MG63 (cell line): Measurements from ENCODE around the gene M1AP. TPM values are rescaled to one million over a fixed set of nuclear protein-coding genes. Genes with fewer than 3 reads are reported as not detected.
"Not testable (repeated sequence)": the region's sequence is repeated elsewhere in the genome, so short reads cannot be mapped to it uniquely, and the experiment has no call there.

ENCODE experiments used
- DNase-seq: peaks from one replicate; pipeline ENCODE4 v3.0.0-alpha.2; 2020
- H3K27me3 ChIP-seq: fragments of 250-450 bp; sonication (Bioruptor Pico); 2 replicates; pipeline ENCODE4 v1.5.1; 2020; ENCODE audit warnings: mild to moderate bottlenecking, moderate library complexity
- H3K36me3 ChIP-seq: fragments of 250-450 bp; sonication (Bioruptor Pico); 2 replicates; pipeline ENCODE4 v1.5.1; 2020; ENCODE audit warnings: mild to moderate bottlenecking, moderate library complexity
- H3K4me3 ChIP-seq: fragments of 250-450 bp; sonication (Bioruptor Pico); 2 replicates; pipeline ENCODE4 v1.5.1; 2020; ENCODE audit warnings: mild to moderate bottlenecking, moderate library complexity
- H3K9me3 ChIP-seq: fragments of 250-450 bp; sonication (Bioruptor Pico); 2 replicates; pipeline ENCODE4 v1.5.1; 2020; ENCODE audit warnings: mild to moderate bottlenecking, moderate library complexity
- total RNA-seq: library from RNA; depleted of rRNA; stranded (reverse); fragments of >200 nt; shearing (Covaris generic); gene quantifications from 2 replicates; pipeline ENCODE4 v1.2.3, GENCODE V29; 2014; ENCODE audit warnings: low replicate concordance

Gene M1AP
- total RNA-seq, 1 experiment from 2014 or later, result not detected

DNA sequence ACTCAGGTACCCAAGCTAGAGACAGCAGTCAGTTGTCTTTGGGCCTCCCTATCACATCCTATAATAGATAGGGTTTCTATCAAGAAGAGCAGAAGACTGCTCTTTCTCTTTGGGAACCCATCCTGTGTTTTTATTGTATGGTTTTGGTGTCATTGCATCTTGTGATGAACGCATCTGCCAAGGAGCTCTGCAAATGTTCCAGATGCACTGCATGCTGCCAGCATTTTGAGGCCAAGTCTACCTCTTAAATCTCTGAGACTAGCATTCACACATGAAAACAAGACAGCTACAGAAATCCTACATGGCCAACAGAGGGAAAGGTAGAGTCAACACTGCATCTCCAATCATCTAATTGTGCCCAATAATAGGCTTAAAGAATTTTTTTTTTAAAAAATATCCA lies 20.0 kb upstream of the M1AP start:
- Histone ChIP-seq H3K36me3 (no peaks in the 10 kb centered on the region), H3K27me3 (no peaks in the 10 kb centered on the region), H3K9me3 (no peaks in the 10 kb centered on the region), H3K4me3 (no peak overlapping the region)
- DNase-seq, result no peak

DNA sequence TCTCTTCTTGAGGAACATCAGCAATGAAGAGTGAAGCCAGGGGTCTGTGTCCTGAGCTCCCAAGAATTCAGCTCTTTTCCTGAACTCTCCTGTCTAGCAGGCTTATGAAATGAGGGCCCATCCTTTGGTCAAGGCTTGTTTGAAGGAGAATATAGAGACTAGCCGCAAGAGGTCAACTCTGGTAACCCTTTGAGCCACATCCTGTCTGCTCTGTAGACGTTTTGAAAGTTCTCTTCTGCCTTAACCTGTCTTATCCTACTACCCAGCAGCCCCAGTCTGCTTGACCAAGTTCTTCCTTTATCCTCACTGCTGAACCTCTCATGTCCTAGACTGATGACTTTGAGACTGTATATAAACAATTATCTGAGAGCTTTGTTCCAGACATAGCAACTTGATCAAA lies 11.3 kb upstream of the M1AP start:
- no peak for DNase-seq

DNA sequence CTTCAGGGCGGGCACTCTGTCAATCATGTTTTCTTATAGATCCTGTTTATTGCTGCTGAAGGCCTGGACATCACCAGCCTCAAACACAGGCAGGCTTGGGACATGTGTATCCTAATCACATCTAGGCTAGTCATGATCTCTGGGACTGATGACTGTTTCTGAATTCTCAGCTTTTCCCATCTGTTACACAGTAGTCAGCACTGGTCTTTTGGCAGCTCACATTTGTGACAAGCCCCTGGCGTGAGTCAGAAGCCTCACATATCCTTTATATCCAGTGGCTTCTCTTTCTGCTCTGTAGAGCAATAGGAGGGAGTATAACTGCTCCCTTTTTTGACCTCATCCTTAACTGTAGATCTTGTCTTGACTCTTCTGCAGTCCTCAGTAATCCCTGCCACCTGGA lies 10.4 kb upstream of the M1AP start:
- no peaks in the 10 kb centered on the region for H3K27me3 ChIP-seq
- no peaks in the 10 kb centered on the region for H3K9me3 ChIP-seq
- no peak overlapping the region for H3K4me3 ChIP-seq
- DNase-seq, result peak; percentile 76
- H3K36me3 ChIP-seq, result no peaks in the 10 kb centered on the region

More for the DNA sequence above, 11.3 kb upstream of the M1AP start:
- H3K36me3 ChIP-seq, result no peaks in the 10 kb centered on the region
- no peaks in the 10 kb centered on the region for H3K9me3 ChIP-seq
- H3K4me3 ChIP-seq, result no peak overlapping the region
- no peaks in the 10 kb centered on the region for H3K27me3 ChIP-seq

DNA sequence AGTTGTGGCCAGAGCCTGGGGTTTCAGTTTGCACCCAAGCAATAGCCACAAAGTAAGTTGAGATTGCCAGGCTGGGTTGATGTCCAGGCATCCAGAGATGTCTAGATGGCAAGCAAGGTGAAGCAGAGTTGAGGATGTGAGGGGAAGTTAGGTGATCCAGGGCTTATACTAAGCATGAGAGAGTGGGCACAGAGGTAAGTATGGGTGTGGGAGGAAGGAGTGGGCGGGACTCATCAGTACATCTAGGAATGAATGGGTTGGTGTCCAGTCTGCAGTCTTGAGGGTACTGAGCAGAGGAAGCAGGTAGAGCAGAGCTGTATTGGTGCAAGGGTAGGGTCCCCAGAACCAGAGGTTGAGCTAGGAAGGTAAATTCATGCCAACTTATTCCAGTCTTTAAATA lies 7.4 kb upstream of the M1AP start:
- H3K27me3 ChIP-seq, result no peaks in the 10 kb centered on the region
- H3K36me3 ChIP-seq, result no peaks in the 10 kb centered on the region
- no peak for DNase-seq
- no peak overlapping the region for H3K4me3 ChIP-seq
- H3K9me3 ChIP-seq, result no peaks in the 10 kb centered on the region

DNA sequence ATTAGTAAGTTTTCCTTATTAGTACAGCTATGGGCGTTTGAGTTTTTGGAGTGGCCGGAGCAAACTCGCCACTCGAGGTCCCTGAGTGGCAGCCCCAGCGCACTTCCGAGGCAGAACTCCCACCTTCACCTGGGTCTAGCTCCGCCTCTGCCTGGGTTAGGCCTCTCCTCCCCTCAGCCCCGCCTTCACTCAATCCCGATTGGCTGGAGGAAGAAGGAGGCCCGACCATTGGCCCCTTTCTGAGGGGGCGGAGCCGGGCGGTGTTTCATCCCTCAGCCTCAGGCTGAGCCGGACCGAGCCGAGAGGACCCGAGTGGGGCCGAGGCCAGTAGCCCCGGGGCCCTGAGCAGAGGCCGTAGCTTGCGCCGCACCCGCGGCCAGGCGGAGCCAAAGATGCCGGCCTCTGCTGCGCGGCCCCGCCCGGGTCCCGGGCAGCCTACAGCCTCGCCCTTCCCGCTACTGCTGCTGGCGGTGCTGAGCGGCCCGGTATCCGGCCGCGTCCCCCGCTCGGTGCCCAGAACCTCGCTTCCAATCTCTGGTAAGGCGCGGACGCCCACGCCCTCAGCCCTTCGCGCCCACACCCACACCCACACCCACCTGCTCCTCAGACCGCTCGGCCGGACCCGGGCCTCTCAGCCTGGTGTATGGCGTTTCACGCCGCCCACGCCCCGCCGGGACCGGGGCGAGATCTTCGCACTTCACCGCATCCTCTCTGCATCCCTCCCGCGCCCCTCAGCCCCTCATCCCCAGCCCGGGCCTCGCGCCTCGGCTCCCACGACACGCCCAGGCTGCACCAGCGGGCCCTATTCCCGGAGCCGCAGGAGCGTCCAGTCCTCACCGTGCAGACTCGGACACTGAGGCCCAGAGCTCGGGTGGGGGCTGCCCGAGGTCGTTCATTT lies 6.1 kb upstream of the M1AP start, which contains the start of gene SEMA4F:
TSS of gene SEMA4F (plus strand) at position 263 of the 898 bp plus-strand sequence. CDS start at position 393, 130 bp downstream.
- no peaks in the 10 kb centered on the region for H3K36me3 ChIP-seq
- H3K27me3 ChIP-seq, result no peaks in the 10 kb centered on the region
- H3K4me3 ChIP-seq, result peak within 1 kb of the TSS; percentile 62
- peak; percentile 97 for DNase-seq
- no peaks in the 10 kb centered on the region for H3K9me3 ChIP-seq

DNA sequence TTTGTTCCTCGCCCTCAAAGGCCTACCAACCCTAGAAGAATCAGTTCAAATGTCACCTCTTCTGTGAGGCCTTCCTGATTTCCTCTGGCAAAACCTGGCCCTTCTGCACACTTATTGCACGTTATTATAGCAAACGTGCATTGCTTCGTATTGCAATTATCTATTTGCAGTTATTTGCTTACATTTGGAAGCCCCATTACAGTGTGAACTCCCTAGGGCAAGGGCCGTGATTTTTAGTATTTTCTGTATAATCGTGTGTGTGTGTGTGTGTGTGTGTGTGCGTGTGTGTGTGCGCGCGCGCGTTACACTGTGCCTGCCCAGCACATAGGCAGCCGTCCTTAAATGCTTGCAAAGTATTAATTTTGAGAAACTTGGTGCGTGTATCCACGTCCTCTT lies 5.5 kb upstream of the M1AP start:
- H3K27me3 ChIP-seq, result no peaks in the 10 kb centered on the region
- H3K36me3 ChIP-seq, result no peaks in the 10 kb centered on the region
- H3K9me3 ChIP-seq, result no peaks in the 10 kb centered on the region
- no peak for DNase-seq
- peak overlapping the region; percentile 62 for H3K4me3 ChIP-seq

DNA sequence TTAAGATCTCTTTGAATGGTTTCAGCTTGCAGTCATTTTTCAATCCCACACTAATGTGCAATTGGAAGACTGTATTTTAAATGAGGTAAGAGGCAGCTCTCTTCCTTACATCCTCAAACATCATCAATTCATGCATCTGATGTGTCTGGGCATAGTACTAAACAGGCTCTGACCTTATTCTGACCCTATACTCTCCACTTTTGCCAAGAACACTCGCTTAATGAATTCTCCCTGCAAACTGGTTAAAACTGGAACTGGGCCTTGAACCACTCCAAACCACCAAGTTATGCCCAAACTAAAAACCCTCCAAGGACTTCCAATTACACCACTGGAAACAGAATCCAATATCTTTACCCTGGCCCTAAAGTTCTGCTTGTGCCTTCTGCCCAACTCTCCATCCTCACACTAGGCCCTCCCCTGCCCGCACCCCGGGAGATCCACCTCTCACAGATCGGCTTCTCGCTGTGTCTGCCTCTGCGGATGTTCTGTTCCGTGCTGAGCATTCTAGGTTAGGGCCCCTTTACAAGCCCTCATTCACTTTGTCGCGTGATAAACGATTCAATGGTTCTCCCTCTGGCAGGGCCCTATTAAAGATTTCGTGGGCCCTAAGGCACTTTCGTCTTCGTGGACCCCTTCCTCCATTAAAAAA lies 1.2 kb downstream of the M1AP start:
- Histone ChIP-seq H3K36me3 (no peaks in the 10 kb centered on the region), H3K27me3 (no peaks in the 10 kb centered on the region), H3K4me3 (no peak overlapping the region), H3K9me3 (no peaks in the 10 kb centered on the region)
- no peak for DNase-seq

- no peaks in the 10 kb centered on the region for H3K27me3 ChIP-seq
- H3K9me3 ChIP-seq, result no peaks in the 10 kb centered on the region
- H3K4me3 ChIP-seq, result no peak overlapping the region
- no peaks in the 10 kb centered on the region for H3K36me3 ChIP-seq
- DNase-seq, result no peak
Observed at GRCh38 chr2:74646201-74646600, 1.9 kb downstream of the M1AP start.

DNA sequence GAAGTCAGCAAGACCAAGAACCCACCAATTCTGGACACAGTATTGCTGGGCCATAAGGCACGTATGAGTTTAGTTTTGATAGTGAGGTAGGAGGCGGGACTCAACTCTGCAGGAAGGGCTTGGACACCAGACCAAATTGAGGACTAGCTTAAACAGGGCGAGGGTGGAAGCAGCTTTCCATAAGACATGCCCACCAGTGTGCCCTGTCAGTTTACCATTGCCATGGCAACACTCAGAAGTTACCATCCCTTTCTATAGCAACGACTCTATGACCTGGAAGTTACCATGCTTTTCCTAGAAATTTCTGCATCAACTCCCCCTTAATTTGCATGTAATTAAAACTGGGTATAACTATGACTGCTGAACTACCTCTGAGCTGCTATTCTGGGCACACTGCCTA lies 2.8 kb downstream of the M1AP start:
- DNase-seq, result no peak
- H3K4me3 ChIP-seq, result no peak overlapping the region
- H3K36me3 ChIP-seq, result no peaks in the 10 kb centered on the region
- H3K9me3 ChIP-seq, result no peaks in the 10 kb centered on the region
- H3K27me3 ChIP-seq, result no peaks in the 10 kb centered on the region

- Histone ChIP-seq H3K36me3 (no peaks in the 10 kb centered on the region), H3K9me3 (no peaks in the 10 kb centered on the region), H3K4me3 (no peak overlapping the region), H3K27me3 (no peaks in the 10 kb centered on the region)
- no peak for DNase-seq
Observed at GRCh38 chr2:74639550-74639949, 8.6 kb downstream of the M1AP start.

DNA sequence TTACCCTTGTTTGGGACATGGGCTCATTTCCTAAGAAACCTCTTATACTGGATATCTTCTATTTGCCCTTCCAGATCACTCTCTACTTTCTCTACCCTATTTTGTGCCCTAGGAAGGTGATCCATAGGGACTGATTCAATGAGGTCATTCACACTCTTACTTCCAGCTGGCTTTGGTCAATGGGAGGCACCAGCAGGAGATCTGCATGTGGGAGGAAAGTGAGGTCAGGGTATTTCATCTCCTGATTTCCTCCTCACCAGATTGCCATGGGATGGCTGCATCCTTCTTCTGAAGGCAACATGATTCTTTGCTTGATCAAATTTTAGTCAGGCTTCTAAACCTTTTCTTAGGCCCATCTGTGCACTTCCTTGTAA lies 15.2 kb downstream of the M1AP start:
- peak; percentile 46 for DNase-seq
- H3K4me3 ChIP-seq, result no peak overlapping the region
- no peaks in the 10 kb centered on the region for H3K36me3 ChIP-seq
- no peaks in the 10 kb centered on the region; the same call in 1 of the 2 replicates for H3K27me3 ChIP-seq
- no peaks in the 10 kb centered on the region for H3K9me3 ChIP-seq

DNA sequence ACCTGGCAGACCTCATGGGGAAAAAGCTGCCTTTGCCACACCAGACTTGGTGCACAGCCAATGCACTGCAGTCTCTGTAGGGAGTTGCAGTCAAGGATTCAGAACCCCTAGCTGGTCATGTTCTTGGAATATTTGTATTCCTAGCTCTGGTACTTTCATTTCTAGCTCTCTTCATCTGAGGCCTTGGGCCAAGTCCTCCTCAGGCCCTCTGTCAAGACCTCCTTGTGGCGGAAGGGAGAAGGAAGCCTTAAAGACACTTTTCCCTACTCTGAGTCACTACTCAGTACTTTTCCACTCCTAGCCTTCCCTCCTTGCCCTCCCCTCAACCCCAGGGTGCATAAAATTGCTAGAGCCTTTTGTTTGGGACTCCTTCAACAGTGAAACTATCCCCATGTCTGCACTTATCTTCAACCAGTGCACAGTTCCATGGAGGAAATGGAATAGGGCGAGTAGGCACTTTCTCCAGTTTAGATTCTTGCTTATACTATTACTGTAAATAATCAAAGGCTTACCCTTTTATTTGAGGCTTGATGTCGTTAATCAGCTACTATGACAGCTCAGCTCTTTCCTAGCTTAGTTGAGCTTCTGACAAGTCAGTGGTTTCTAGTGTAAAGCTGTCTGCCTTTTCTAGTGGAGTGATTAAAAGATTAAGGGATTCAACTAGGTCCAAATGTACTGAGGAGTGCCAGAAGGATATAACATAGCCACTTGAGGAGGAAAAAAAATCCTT lies 15.8 kb downstream of the M1AP start:
- Histone ChIP-seq H3K27me3 (no peaks in the 10 kb centered on the region; the same call in 1 of the 2 replicates), H3K36me3 (no peaks in the 10 kb centered on the region), H3K9me3 (no peaks in the 10 kb centered on the region), H3K4me3 (no peak overlapping the region)
- peak; percentile 51 for DNase-seq

DNA sequence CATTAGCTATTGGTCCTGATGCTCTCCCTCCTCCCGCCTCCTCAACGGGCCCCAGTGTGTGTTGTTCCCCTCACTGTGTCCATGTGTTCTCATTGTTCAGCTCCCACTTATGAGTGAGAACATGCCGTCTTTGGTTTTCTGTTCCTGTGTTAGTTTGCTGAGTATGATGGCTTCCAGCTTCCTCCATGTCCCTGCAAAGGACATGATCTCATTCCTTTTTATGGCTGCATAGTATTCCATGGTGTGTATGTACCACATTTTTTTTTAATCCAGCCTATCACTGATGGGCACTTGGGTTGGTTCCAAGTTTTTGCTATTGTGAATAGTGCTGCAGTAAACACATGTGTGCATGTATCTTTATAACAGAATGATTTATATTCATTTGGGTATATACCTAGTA lies 17.7 kb downstream of the M1AP start:
- H3K27me3 ChIP-seq, H3K9me3 ChIP-seq, DNase-seq, H3K4me3 ChIP-seq, H3K36me3 ChIP-seq: not testable (repeated sequence)

DNA sequence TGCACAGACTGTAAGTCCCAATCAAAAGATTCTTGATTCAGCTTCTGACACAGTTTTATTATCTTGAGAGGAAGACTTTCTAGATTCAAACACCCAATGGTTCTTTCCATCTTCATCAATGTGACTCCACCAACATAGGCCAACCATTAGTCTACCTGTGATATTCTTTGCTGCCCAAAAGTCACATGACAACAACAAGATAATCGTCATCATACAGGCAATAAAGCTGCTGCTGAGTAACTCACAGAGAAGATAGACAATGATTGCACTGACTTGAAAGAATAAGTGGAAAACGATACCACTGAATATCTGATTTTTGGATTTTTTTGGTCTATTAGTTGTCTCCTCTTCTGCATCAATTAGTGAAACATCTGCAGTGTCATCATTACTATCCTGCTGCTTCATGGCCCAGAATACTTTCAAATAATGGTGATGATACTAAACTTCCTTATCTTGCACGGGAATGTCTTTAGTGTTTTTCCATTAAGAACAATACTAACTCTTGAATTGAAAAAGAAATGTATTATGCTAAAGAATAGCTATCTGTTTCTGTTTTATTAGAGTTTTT lies 19.5 kb downstream of the M1AP start:
- no peaks in the 10 kb centered on the region for H3K36me3 ChIP-seq
- H3K4me3 ChIP-seq, result no peak overlapping the region
- H3K9me3 ChIP-seq, result no peaks in the 10 kb centered on the region
- DNase-seq, result no peak
- no peaks in the 10 kb centered on the region; the same call in 1 of the 2 replicates for H3K27me3 ChIP-seq

GRCh38 chr2:74625658-74626425 lies 22.3 kb downstream of the M1AP start:
- no peaks in the 10 kb centered on the region; the same call in 1 of the 2 replicates for H3K27me3 ChIP-seq
- no peaks in the 10 kb centered on the region for H3K36me3 ChIP-seq
- no peak for DNase-seq
- H3K9me3 ChIP-seq, result no peaks in the 10 kb centered on the region
- H3K4me3 ChIP-seq, result no peak overlapping the region

DNA sequence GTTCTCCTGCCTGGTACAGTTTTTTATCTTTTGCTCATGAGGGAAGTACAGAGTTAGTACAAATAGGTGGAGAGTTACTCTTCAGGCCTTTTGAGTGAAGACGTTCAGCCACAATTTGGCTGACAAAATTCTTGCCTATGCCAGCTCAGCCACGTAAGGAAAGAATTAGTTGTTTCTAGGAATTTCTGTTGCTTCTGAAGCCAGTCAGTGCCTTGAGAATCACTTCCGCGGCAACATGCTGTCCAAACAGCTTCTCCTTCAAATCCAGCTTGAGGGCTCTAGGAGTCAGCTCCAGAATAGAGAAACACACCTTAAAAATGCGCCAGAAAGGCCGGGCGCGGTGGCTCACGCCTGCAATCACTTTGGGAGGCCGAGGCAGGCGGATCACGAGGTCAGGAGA lies 27.5 kb downstream of the M1AP start:
- H3K4me3 ChIP-seq, result no peak overlapping the region
- H3K9me3 ChIP-seq, result no peaks in the 10 kb centered on the region
- H3K36me3 ChIP-seq, result no peaks in the 10 kb centered on the region
- peaks cover 3% of the 10 kb centered on the region for H3K27me3 ChIP-seq
- DNase-seq, result peak; percentile 5
